RKO (cell line): ENCODE measurements around the gene TAF4.
"Not testable (repeated sequence)": the region's sequence is repeated elsewhere in the genome, so short reads cannot be mapped to it uniquely, and the experiment has no call there.

Source experiments
- DNase-seq: peaks from one replicate; pipeline ENCODE4 v3.0.0-alpha.2; 2016; ENCODE audit warnings: low spot score

The TAF4 gene

GRCh38 chr20:61948056-61948455, 117.6 kb downstream of the TAF4 start:
- not testable (repeated sequence) for DNase-seq

DNA sequence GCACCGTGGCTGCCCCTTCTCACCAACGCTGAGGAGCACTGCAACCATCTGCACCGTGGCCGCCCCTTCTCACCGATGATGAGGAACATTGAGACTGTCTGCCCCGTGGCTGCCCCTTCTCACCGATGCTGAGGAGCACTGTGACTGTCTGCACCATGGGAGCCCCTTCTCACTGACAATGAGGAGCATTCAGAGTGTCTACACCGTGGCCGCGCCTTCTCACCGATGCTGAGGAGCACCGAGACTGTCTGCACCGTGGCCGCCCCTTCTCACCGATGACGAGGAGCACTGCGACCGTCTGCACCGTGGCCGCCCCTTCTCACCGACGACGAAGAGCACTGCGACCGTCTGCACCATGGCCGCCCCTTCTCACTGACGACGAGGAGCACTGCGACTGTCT, 120.2 kb downstream of the TAF4 start:
- not testable (repeated sequence) for DNase-seq

GRCh38 chr20:61944967-61945366, 120.7 kb downstream of the TAF4 start:
- not testable (repeated sequence) for DNase-seq

- DNase-seq, result no peak
Measured at GRCh38 chr20:61942526-61942925, 123.2 kb downstream of the TAF4 start.

DNA sequence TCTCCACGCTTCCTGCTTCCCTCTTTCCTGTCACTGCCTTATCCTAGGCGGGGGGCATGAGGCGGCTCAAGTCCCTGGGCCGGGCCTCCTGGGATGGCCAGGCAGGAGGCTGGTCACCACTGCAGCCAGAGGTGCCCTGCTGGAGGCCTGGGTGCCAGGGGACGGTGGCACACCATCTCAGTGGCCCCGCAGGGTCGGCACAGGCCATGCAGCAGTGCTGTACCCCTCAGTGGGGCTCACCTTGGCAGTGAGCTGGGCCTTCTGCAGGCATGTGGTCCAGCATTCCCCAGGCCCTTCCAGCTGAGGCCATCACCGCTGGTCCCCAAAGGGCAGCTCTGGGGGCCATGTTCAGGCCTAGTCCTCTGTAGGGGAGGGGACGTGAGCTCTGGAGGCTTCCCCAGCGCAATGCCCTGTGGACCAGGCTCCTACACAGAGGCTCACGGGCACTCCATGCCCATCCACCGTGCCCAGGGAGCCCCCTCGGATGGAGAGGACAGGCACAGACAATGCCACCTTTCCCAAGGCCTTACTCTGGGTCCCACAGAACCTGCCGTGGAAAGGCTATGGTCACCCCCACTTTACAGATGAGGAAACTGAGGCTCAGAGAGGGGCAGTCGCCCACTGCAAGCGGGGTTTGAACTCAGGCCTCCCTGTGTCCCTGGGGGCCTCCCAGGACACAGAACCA, 123.8 kb downstream of the TAF4 start:
- DNase-seq, result no peak

DNA sequence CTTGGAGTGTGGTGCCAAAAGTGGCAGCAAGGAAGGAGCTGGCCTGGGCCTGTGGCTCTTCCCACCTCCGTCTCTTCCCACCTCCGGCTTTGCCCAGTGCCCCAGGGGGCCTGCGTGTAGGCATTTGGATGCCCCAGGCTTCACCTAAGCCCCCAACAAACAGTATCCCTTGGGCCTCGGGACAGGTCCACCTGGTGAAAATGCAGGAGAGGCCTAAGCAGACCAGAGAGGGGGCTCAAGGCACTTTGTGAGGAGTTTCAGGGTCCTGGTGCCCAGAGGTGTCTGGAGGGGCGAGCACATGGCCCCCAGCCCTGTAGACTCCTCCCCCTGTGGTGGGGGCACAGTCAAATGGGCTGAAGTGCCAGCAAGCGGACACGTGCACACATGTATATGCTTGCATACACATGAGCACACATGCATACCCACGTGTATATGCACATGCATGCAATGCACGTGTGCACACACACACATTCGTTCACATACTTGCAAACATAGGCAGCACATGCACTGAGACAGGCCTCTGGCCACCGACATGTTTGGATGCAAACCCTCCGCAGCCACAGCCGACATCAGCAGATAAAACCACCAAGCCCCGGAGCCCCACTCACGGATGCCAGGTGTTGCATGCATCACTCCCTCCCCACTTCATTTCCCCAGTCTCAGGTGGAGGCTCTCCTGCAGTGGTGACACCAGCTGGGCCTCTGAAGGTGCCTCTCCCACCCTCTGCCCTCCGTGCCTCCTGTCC, 124.5 kb downstream of the TAF4 start:
- no peak for DNase-seq

- DNase-seq, result no peak
Measured at GRCh38 chr20:61940491-61940890, 125.2 kb downstream of the TAF4 start.

DNA sequence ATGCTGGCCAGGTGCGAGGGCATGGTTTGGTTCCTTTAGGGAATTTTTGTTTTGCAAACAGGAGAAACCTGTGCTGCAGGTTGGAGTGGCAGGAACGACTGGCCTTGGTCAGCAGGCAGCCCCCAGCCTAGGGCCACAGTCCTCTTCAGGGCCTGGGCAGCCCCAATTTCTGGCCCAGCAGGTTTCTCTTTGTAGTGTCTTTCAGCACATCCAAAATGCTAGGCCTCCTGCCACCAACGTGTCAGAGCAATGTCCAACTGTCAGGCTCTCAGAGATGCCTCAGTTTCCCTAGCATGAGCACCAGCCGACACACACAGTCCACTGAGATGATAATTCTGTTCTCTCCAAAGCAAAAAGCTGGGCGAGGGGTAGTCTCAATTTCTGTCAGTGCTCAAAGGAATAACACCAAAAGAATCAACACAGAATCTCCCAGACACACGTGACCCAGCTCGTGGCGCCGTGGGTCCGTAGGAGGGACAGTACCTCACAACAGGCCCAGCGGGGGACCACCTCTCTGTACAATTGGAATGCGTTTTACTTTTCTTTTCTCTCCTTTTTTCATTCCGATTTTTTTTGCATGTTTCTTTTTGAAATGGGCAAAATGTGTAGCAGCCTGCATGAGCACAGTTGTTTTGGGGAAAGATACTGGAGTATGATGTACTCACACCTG, 125.9 kb downstream of the TAF4 start:
- DNase-seq, result no peak

- no peak for DNase-seq
Measured at GRCh38 chr20:61938839-61939690, 126.6 kb downstream of the TAF4 start.

- DNase-seq, result no peak
Measured at GRCh38 chr20:61937963-61938838, 127.5 kb downstream of the TAF4 start.

- DNase-seq, result no peak
Measured at GRCh38 chr20:61937146-61937962, 128.3 kb downstream of the TAF4 start.

DNA sequence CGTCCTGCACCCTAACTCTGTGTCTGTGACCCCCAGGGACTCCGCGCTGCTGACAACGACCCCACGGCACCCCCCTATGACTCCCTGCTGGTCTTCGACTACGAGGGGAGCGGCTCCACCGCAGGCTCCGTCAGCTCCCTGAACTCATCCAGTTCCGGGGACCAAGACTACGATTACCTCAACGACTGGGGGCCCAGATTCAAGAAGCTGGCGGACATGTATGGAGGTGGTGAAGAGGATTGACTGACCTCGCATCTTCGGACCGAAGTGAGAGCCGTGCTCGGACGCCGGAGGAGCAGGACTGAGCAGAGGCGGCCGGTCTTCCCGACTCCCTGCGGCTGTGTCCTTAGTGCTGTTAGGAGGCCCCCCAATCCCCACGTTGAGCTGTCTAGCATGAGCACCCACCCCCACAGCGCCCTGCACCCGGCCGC, 129.0 kb downstream of the TAF4 start:
- DNase-seq, result no peak

- DNase-seq, result no peak
Measured at GRCh38 chr20:61935926-61936700, 129.6 kb downstream of the TAF4 start.

DNA sequence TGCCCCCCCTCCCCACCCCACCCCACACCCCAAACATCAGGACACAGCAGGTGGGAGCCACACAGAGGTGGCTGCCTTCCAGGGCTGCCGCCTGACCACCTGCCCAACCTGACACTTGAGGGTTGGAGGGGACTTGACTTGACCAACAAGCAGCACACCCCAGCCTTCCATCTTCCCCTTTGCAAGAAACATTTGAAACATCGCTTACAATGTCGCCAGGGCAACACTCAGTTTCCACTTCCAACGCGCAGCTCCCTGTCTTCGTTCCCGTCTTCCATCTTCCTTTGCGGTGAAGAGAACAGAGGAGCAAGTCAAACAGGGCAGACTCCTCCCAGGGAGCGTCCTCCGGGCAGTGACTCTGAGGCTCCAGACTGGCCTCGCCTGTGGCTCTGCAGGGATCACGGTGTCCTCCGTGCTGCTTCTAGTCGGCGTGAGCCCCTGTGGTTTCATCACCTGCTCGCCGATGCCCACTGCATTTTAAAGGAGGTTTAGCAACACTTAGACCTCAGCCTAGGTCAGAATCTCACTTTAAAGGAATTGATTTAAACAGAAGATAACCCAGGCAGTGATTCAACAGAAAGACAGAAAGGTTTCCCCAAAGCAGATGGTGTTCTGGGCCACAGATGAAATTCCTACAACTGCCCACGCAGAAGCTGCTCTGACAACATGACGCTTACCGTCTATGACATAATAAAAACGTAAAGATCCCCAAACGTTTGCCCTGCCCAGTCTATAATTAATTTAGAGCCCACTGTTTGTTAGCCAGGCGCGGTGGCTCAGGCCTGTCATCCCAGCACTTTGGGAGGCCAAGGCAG, 130.8 kb downstream of the TAF4 start:
- no peak for DNase-seq

DNA sequence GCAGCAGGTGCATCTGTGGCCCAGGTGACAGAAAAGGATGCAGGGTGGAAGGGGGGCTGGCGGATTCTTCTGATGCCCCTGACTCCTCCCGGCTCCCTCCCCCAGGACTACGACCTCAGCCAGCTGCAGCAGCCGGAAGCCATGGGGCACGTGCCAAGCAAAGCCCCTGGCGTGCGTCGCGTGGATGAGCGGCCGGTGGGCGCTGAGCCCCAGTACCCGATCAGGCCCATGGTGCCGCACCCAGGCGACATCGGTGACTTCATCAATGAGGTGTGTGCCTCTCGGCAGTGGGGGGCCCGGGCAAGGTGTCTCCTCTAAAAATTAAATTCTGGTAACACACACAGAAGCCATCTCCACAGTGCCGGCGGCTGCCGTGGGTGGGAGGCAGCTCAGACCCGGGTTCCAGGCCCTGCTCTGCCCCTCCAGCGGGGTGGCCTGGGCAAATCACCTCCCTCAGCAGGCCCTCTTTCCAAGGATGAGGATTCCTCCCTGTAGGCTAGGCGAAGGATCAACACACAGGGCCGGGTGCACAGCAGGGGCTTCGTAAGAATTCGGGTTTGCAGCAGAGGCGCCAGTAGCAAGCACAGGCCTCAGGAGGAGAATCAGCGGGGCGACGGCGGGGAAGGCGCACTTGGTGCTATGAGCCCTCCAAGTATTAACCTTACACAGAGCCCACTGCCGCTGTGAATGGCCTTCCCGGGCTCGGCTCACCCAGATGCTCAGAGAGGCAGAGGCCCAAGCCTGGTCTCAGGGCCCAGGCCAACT, 131.5 kb downstream of the TAF4 start:
- no peak for DNase-seq

GRCh38 chr20:61933481-61933950, 132.2 kb downstream of the TAF4 start:
- DNase-seq, result no peak

DNA sequence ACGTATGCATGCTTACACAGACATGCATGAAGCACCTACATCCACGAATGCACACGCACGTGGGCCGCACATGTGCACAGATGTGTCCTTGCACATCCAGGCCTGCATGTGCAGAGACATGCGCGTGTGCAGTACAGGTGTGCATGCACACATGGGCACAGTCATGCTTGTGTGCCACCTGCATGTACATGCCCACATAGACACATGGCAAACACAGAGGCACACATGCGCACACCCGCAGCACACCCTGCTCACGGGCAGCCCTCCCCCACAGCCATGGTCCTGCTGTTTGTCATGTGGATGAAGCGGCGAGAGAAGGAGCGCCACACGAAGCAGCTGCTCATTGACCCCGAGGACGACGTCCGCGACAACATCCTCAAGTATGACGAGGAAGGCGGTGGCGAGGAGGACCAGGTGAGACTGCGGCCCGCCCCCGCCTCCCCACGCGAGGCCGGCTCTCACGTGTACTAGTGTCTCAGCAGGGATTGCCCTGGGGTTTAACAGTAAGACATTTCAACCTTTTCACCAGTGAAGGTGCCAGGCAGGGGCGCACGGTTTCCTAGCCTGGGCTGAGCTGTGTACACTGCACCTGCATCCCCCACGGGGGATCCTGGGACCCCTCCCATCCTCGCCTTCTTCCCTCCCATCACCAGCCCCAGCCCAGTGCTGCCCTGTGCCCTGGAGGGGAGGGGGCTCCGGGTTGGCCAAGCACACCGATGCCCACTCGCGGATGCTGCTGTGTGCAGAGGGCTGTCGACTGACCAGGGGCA, 132.8 kb downstream of the TAF4 start:
- DNase-seq, result no peak
